ENCODE measurements around the gene MSMO1.

DNA sequence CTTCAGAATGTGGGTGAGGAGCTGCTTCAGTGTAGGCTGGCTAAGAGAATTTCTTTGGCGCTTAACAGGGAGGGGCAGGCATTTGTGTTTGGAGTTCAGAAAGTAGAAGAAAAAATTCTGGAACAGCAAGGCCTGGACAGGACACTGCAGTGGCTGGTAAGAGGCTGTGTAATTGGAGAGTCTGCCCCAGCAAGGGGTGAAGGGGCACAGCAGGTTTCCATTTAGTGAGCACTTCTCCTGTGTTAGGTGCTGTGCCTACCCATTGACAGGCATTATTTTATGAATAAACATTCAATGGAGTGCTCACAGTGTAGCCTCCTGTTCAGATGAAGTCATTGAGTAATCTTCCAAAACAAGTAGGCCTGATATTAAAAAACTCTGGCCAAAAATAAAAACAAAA is 40.6 kb downstream of the MSMO1 start:
- no peak for TF ChIP-seq EZH2phosphoT487 (IDR thresholded peaks at IDR 0.05; ENCODE audit: borderline replicate concordance, low read depth, low read length)
- TF ChIP-seq, protein P1, sequence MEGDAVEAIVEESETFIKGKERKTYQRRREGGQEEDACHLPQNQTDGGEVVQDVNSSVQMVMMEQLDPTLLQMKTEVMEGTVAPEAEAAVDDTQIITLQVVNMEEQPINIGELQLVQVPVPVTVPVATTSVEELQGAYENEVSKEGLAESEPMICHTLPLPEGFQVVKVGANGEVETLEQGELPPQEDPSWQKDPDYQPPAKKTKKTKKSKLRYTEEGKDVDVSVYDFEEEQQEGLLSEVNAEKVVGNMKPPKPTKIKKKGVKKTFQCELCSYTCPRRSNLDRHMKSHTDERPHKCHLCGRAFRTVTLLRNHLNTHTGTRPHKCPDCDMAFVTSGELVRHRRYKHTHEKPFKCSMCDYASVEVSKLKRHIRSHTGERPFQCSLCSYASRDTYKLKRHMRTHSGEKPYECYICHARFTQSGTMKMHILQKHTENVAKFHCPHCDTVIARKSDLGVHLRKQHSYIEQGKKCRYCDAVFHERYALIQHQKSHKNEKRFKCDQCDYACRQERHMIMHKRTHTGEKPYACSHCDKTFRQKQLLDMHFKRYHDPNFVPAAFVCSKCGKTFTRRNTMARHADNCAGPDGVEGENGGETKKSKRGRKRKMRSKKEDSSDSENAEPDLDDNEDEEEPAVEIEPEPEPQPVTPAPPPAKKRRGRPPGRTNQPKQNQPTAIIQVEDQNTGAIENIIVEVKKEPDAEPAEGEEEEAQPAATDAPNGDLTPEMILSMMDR (conservative IDR thresholded peaks at IDR 0.05; ENCODE audit: low read length), result no peak

All from OCI-LY7 (cell line).